Neural cell (in vitro differentiated cells): ENCODE data around the gene RPS28. TPM values are rescaled to one million over a fixed set of nuclear protein-coding genes. Genes with fewer than 3 reads are reported as not detected.
"Not testable (repeated sequence)": the region's sequence is repeated elsewhere in the genome, so short reads cannot be mapped to it uniquely, and the experiment has no call there.

Experiments used
- H2AFZ ChIP-seq: fragments of 200-600, 300-800 bp; sonication (generic), shearing (Covaris generic); 2 replicates; pipeline ENCODE4 v1.6.0; 2014; ENCODE audit warnings: low read depth, mild to moderate bottlenecking, antibody characterized with exemption, low read length, moderate library complexity
- H3F3A ChIP-seq: fragments of 200-600 bp; shearing (Covaris generic); 2 replicates; pipeline ENCODE4 v1.6.1; 2016; ENCODE audit warnings: mild to moderate bottlenecking, moderate library complexity, mixed read lengths, antibody characterized with exemption, low read length; ENCODE audit not compliant: insufficient read depth, poor library complexity, severe bottlenecking
- H3K27ac ChIP-seq: fragments of 200-600, 300-800 bp; sonication (generic), shearing (Covaris generic); 2 replicates; pipeline ENCODE4 v1.5.1; 2014; ENCODE audit warnings: mild to moderate bottlenecking, low read length, moderate library complexity
- H3K27me3 ChIP-seq: fragments of 300-800, 200-600 bp; sonication (generic), shearing (Covaris generic); 2 replicates; pipeline ENCODE4 v1.6.0; 2014; ENCODE audit warnings: mild to moderate bottlenecking, low read depth, low read length, moderate library complexity; ENCODE audit not compliant: insufficient read depth
- H3K36me3 ChIP-seq: fragments of 300-800, 200-600 bp; sonication (generic), shearing (Covaris generic); 2 replicates; pipeline ENCODE4 v1.5.1; 2014; ENCODE audit warnings: mild to moderate bottlenecking, antibody characterized with exemption, low read length, moderate library complexity; ENCODE audit not compliant: insufficient read depth
- H3K4me2 ChIP-seq: fragments of 300-800, 200-600 bp; sonication (generic), shearing (Covaris generic); 2 replicates; pipeline ENCODE4 v1.6.0; 2014; ENCODE audit warnings: mild to moderate bottlenecking, low read length
- H3K4me3 ChIP-seq: fragments of 300-800, 200-600 bp; sonication (generic), shearing (Covaris generic); 2 replicates; pipeline ENCODE4 v1.5.1; 2014; ENCODE audit warnings: mild to moderate bottlenecking, low read length, moderate library complexity
- H3K79me2 ChIP-seq: fragments of 200-600 bp; shearing (Covaris generic); replicated peaks from 2 replicates; pipeline ENCODE4 v1.6.0; 2014; ENCODE audit warnings: mild to moderate bottlenecking, low read length, moderate library complexity; ENCODE audit not compliant: insufficient read depth
- H3K9ac ChIP-seq: fragments of 300-800, 200-600 bp; sonication (generic), shearing (Covaris generic); 2 replicates; pipeline ENCODE4 v1.6.1; 2016; ENCODE audit warnings: mild to moderate bottlenecking, low read length, mixed read lengths
- H3K9me2 ChIP-seq: fragments of 200-600 bp; shearing (Covaris generic); 2 replicates; pipeline ENCODE4 v1.6.1; 2016; ENCODE audit warnings: mild to moderate bottlenecking, low read length, mixed read lengths; ENCODE audit not compliant: insufficient read depth
- H3K9me3 ChIP-seq: fragments of 200-600, 300-800 bp; sonication (generic), shearing (Covaris generic); 2 replicates; pipeline ENCODE4 v1.6.1; 2016; ENCODE audit warnings: mild to moderate bottlenecking, mixed run types, low read length, moderate library complexity, mixed read lengths
- H4K20me1 ChIP-seq: fragments of 200-600 bp; shearing (Covaris generic); 2 replicates; pipeline ENCODE4 v1.6.1; 2016; ENCODE audit warnings: mild to moderate bottlenecking, mixed run types; ENCODE audit not compliant: insufficient read depth
- CTCF ChIP-seq: fragments of 450-650 bp; IDR thresholded peaks from 2 replicates; pipeline ENCODE4 v1.5.1; 2014; ENCODE audit warnings: antibody characterized with exemption, mild to moderate bottlenecking, moderate library complexity; ENCODE audit not compliant: poor library complexity, severe bottlenecking
- EP300 ChIP-seq: fragments of 450-650 bp; conservative IDR thresholded peaks from 2 replicates; pipeline ENCODE4 v1.6.1; 2014; ENCODE audit warnings: antibody characterized with exemption, mild to moderate bottlenecking, moderate library complexity; ENCODE audit not compliant: poor library complexity, severe bottlenecking
- EZH2 ChIP-seq: fragments of 200-600, 300-800 bp; shearing (Covaris generic), sonication (generic); IDR thresholded peaks from 2 replicates; pipeline ENCODE4 v1.6.1; 2014; ENCODE audit warnings: antibody characterized with exemption, low read length, borderline replicate concordance, mild to moderate bottlenecking; ENCODE audit not compliant: insufficient read depth, poor library complexity, severe bottlenecking
- MXI1 ChIP-seq: fragments of 450-650 bp; conservative IDR thresholded peaks from 2 replicates; pipeline ENCODE4 v1.6.1; 2014; ENCODE audit warnings: antibody characterized with exemption, mild to moderate bottlenecking; ENCODE audit not compliant: poor library complexity, severe bottlenecking
- POLR2AphosphoS5 ChIP-seq: IDR thresholded peaks from 2 replicates; pipeline ENCODE4 v1.6.1; 2012
- RAD21 ChIP-seq: fragments of 450-650 bp; conservative IDR thresholded peaks from 2 replicates; pipeline ENCODE4 v1.6.1; 2014; ENCODE audit warnings: antibody characterized with exemption, mild to moderate bottlenecking, moderate library complexity
- REST ChIP-seq: IDR thresholded peaks from 2 replicates; pipeline ENCODE4 v1.6.1; 2012; ENCODE audit warnings: borderline replicate concordance
- TAF1 ChIP-seq: IDR thresholded peaks from 2 replicates; pipeline ENCODE4 v1.6.1; 2012; ENCODE audit warnings: low read depth
- polyA plus RNA-seq: library from polyadenylated mRNA; depleted of rRNA; stranded (reverse); fragments of >200 nt; gene quantifications from 2 replicates; pipeline ENCODE4 v1.2.3, GENCODE V29; 2014

RPS28 gene
- polyA plus RNA-seq, 1 donor from 2014 or later: 192 TPM

GRCh38 chr19:8352134-8352827, 31.0 kb downstream of the RPS28 start:
- H3K79me2 ChIP-seq: no peaks in the 10 kb centered on the region
- H4K20me1 ChIP-seq: no peaks in the 10 kb centered on the region
- H3K27me3 ChIP-seq: no peaks in the 10 kb centered on the region
- H3K4me3 ChIP-seq: no peak overlapping the region
- no peaks in the 10 kb centered on the region for H3K9me2 ChIP-seq
- TF ChIP-seq TAF1: no peak
- TF ChIP-seq REST: no peak
- TF ChIP-seq EZH2: no peak
- TF ChIP-seq EP300: no peak
- no peak for TF ChIP-seq RAD21
- TF ChIP-seq POLR2AphosphoS5: no peak
- no peak for TF ChIP-seq CTCF
- no peak for TF ChIP-seq MXI1
- no peak overlapping the region for H3K9ac ChIP-seq
- no peaks in the 10 kb centered on the region for H3F3A ChIP-seq
- H3K4me2 ChIP-seq: no peak overlapping the region
- H3K36me3 ChIP-seq: no peaks in the 10 kb centered on the region
- no peak overlapping the region for H2AFZ ChIP-seq
- no peak overlapping the region for H3K27ac ChIP-seq
- H3K9me3 ChIP-seq: no peaks in the 10 kb centered on the region

GRCh38 chr19:8352845-8353244, 31.5 kb downstream of the RPS28 start:
- H3K4me3 ChIP-seq, H4K20me1 ChIP-seq, H3K36me3 ChIP-seq, H2AFZ ChIP-seq, H3K27ac ChIP-seq, H3F3A ChIP-seq, H3K79me2 ChIP-seq, H3K9me3 ChIP-seq, H3K4me2 ChIP-seq, H3K9ac ChIP-seq, H3K9me2 ChIP-seq, H3K27me3 ChIP-seq: not testable (repeated sequence)
